MM.1S (cell line): ENCODE results near the gene BCL7B.
"Not testable (repeated sequence)": the region's sequence is repeated elsewhere in the genome, so short reads cannot be mapped to it uniquely, and the experiment has no call there.

Experiments used
- DNase-seq: peaks from one replicate; pipeline ENCODE4 v3.0.0-alpha.2; 2015
- H2AFZ ChIP-seq: fragments of 300-600 bp; sonication (generic); 2 replicates; pipeline ENCODE4 v1.6.0; 2016; ENCODE audit warnings: antibody characterized with exemption, low read length
- H3F3A ChIP-seq: fragments of 300-600 bp; sonication (generic); 2 replicates; pipeline ENCODE4 v1.6.1; 2016; ENCODE audit warnings: mild to moderate bottlenecking, antibody characterized with exemption, low read length, moderate library complexity, mixed read lengths; ENCODE audit not compliant: insufficient read depth
- H3K27ac ChIP-seq: fragments of 300-600 bp; sonication (generic); 2 replicates; pipeline ENCODE4 v1.5.1; 2016; ENCODE audit warnings: mild to moderate bottlenecking, low read length
- H3K27me3 ChIP-seq: fragments of 300-600 bp; sonication (generic); replicated peaks from 2 replicates; pipeline ENCODE4 v1.6.0; 2016; ENCODE audit warnings: low read length; ENCODE audit not compliant: insufficient read depth
- H3K36me3 ChIP-seq: fragments of 300-600 bp; sonication (generic); replicated peaks from 2 replicates; pipeline ENCODE4 v1.6.1; 2016; ENCODE audit warnings: mild to moderate bottlenecking, low read length, mixed read lengths; ENCODE audit not compliant: insufficient read depth
- H3K4me1 ChIP-seq: fragments of 300-600 bp; sonication (generic); 2 replicates; pipeline ENCODE4 v1.6.1; 2016; ENCODE audit warnings: low read length, mixed read lengths
- H3K4me2 ChIP-seq: fragments of 300-600 bp; sonication (generic); 2 replicates; pipeline ENCODE4 v1.6.0; 2016; ENCODE audit warnings: low read depth, low read length
- H3K4me3 ChIP-seq: fragments of 300-600 bp; sonication (generic); 2 replicates; pipeline ENCODE4 v1.5.1; 2016; ENCODE audit warnings: low read length, mixed read lengths
- H3K79me2 ChIP-seq: fragments of 300-600 bp; sonication (generic); 2 replicates; pipeline ENCODE4 v1.6.1; 2016; ENCODE audit warnings: mixed run types, low read length, mixed read lengths
- H3K9ac ChIP-seq: fragments of 300-600 bp; sonication (generic); 2 replicates; pipeline ENCODE4 v1.6.1; 2016; ENCODE audit warnings: low read length, mixed read lengths
- H3K9me2 ChIP-seq: fragments of 300-600 bp; sonication (generic); replicated peaks from 2 replicates; pipeline ENCODE4 v1.6.1; 2016; ENCODE audit warnings: mild to moderate bottlenecking, low read length, mixed read lengths; ENCODE audit not compliant: insufficient read depth
- H3K9me3 ChIP-seq: fragments of 300-600 bp; sonication (generic); replicated peaks from 2 replicates; pipeline ENCODE4 v1.6.1; 2016; ENCODE audit warnings: mild to moderate bottlenecking, low read length, mixed read lengths; ENCODE audit not compliant: insufficient read depth
- H4K20me1 ChIP-seq: fragments of 300-600 bp; sonication (generic); 2 replicates; pipeline ENCODE4 v1.6.1; 2016; ENCODE audit warnings: mild to moderate bottlenecking, low read length, moderate library complexity, mixed read lengths; ENCODE audit not compliant: insufficient read depth
- CTCF ChIP-seq: fragments of 300-600 bp; sonication (generic); IDR thresholded peaks from 2 replicates; pipeline ENCODE4 v1.5.1; 2016; ENCODE audit warnings: antibody characterized with exemption, low read length, mixed read lengths
- EZH2 ChIP-seq: fragments of 300-600 bp; sonication (generic); optimal IDR thresholded peaks from 2 replicates; pipeline ENCODE3; 2017; ENCODE audit warnings: low read depth, mild to moderate bottlenecking, antibody characterized with exemption, low read length, mixed read lengths
- EZH2phosphoT487 ChIP-seq: fragments of 300-600 bp; sonication (generic); IDR thresholded peaks from 2 replicates; pipeline ENCODE4 v1.6.1; 2018; ENCODE audit warnings: antibody characterized with exemption, low read length

Gene BCL7B

GRCh38 chr7:73586911-73587310 is 29.4 kb upstream of the BCL7B start:
- Histone ChIP-seq H3K4me1 (no peaks in the 10 kb centered on the region), H3K36me3 (no peaks in the 10 kb centered on the region), H3K27ac (no peak overlapping the region), H3K27me3 (no peaks in the 10 kb centered on the region), H4K20me1 (no peaks in the 10 kb centered on the region), H3K4me2 (no peak overlapping the region), H2AFZ (no peak overlapping the region), H3K9ac (no peak overlapping the region), H3K9me3 (no peaks in the 10 kb centered on the region), H3K4me3 (no peak overlapping the region), H3K9me2 (no peaks in the 10 kb centered on the region), H3K79me2 (no peaks in the 10 kb centered on the region), H3F3A (no peaks in the 10 kb centered on the region)
- no peak for DNase-seq
- no peak for TF ChIP-seq EZH2phosphoT487
- no peak for TF ChIP-seq EZH2
- TF ChIP-seq CTCF = no peak

- H3K4me1 ChIP-seq = no peaks in the 10 kb centered on the region
- no peaks in the 10 kb centered on the region for H3K27me3 ChIP-seq
Measured at GRCh38 chr7:73585196-73585595, 27.7 kb upstream of the BCL7B start.

GRCh38 chr7:73582664-73583202 is 25.2 kb upstream of the BCL7B start:
- H3K27me3 ChIP-seq = no peaks in the 10 kb centered on the region
- H3K79me2 ChIP-seq = peaks cover 7% of the 10 kb centered on the region
- no peak overlapping the region for H3K9ac ChIP-seq
- H3K9me2 ChIP-seq = no peaks in the 10 kb centered on the region
- no peaks in the 10 kb centered on the region for H4K20me1 ChIP-seq
- H3K9me3 ChIP-seq = no peaks in the 10 kb centered on the region
- no peaks in the 10 kb centered on the region for H3K36me3 ChIP-seq
- peaks cover 4% of the 10 kb centered on the region; the same call in 1 of the 2 replicates for H3F3A ChIP-seq
- no peak overlapping the region for H2AFZ ChIP-seq
- no peak overlapping the region for H3K4me2 ChIP-seq
- H3K4me1 ChIP-seq = 0 out of 2 replicates have a peak, but pooled peaks cover 3% of the 10 kb centered on the region
- DNase-seq = no peak
- TF ChIP-seq EZH2phosphoT487 (no peak), EZH2 (no peak), CTCF (no peak)
- no peak overlapping the region for H3K4me3 ChIP-seq
- no peak overlapping the region for H3K27ac ChIP-seq

More at GRCh38 chr7:73585196-73585595, 27.7 kb upstream of the BCL7B start:
- Histone ChIP-seq H2AFZ (no peak overlapping the region), H4K20me1 (no peaks in the 10 kb centered on the region), H3K9me3 (no peaks in the 10 kb centered on the region), H3K79me2 (no peaks in the 10 kb centered on the region), H3K9me2 (no peaks in the 10 kb centered on the region), H3K4me3 (no peak overlapping the region), H3K9ac (no peak overlapping the region), H3K36me3 (no peaks in the 10 kb centered on the region), H3F3A (no peaks in the 10 kb centered on the region), H3K27ac (no peak overlapping the region), H3K4me2 (no peak overlapping the region)
- no peak for DNase-seq
- no peak for TF ChIP-seq EZH2phosphoT487
- TF ChIP-seq EZH2 = no peak
- no peak for TF ChIP-seq CTCF

GRCh38 chr7:73581006-73581405 is 23.5 kb upstream of the BCL7B start:
- H3K36me3 ChIP-seq, DNase-seq, H3K4me2 ChIP-seq, H3K9ac ChIP-seq, H4K20me1 ChIP-seq, H3K9me2 ChIP-seq, H3K9me3 ChIP-seq, H3K27ac ChIP-seq, H3F3A ChIP-seq, H3K27me3 ChIP-seq, H3K4me1 ChIP-seq, H2AFZ ChIP-seq, H3K4me3 ChIP-seq: not testable (repeated sequence)
- H3K79me2 ChIP-seq = peaks cover 24% of the 10 kb centered on the region
